ENCODE data around the gene FRMPD2. TPM values are rescaled to one million over a fixed set of nuclear protein-coding genes. Genes with fewer than 3 reads are reported as not detected.

The FRMPD2 gene
- total RNA-seq, 2 experiments from 2014 or later, result not detected

DNA sequence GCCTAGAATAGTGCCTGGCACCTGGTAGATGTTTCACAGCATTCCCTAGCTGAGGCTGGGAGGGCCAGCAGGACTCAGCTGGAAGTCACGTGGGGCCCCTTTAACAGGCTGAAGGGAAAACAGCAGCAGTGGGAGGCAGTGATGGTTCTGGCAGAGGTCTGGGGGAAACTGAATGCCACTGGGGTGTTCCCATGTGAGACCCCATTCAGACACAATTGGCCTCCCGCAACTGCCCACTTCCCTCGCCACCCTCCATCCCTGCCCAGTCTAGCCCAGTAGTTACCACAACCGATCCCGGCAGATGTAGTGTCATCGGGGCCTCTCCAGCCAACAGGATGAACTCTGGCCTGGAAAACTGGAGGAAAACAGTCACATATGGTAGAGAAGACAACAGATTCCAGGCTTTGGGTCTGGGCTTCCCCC is 38.3 kb downstream of the FRMPD2 start:
- Histone ChIP-seq H3K27me3 (ENCODE audit: control insufficient read depth in 1 of 2, insufficient read depth in 2 of 2, low read length in 2 of 2) (no peaks in the 10 kb centered on the region), H3K4me1 (ENCODE audit: insufficient read depth, low read length) (no peaks in the 10 kb centered on the region), H3K36me3 (ENCODE audit: insufficient read depth, low read length) (no peaks in the 10 kb centered on the region), H3K9me3 (ENCODE audit: control insufficient read depth in 1 of 2, insufficient read depth in 1 of 2, low read length in 2 of 2) (no peaks in the 10 kb centered on the region), H3K4me3 (ENCODE audit: low read length) (no peak overlapping the region), H3K27ac (ENCODE audit: low read depth in 1 of 2, low read length in 2 of 2) (no peak overlapping the region)
- no peaks in the 10 kb centered on the region for H3K36me3 Mint-ChIP-seq (ENCODE audit: low read depth)
- CTCF ChIA-PET, result no interaction called here
- no peaks in the 10 kb centered on the region for H3K27me3 Mint-ChIP-seq
- POLR2A ChIA-PET, result no interaction called here
- DNase-seq (no peak), ATAC-seq (ENCODE audit: poor library complexity) (no peak)
- no peak overlapping the region for H3K27ac Mint-ChIP-seq
- intact Hi-C loops (cut with DNase I, micrococcal nuclease), result loop anchor here in 1 of 2 experiments (10.0 kb wide), 1 partner anchor 1681 kb away; the partner anchor contains the start of gene GPRIN2
- H3K4me3 Mint-ChIP-seq, result no peak overlapping the region
- no peaks in the 10 kb centered on the region for H3K4me1 Mint-ChIP-seq (ENCODE audit: low read depth)
- TF ChIP-seq, protein P1, sequence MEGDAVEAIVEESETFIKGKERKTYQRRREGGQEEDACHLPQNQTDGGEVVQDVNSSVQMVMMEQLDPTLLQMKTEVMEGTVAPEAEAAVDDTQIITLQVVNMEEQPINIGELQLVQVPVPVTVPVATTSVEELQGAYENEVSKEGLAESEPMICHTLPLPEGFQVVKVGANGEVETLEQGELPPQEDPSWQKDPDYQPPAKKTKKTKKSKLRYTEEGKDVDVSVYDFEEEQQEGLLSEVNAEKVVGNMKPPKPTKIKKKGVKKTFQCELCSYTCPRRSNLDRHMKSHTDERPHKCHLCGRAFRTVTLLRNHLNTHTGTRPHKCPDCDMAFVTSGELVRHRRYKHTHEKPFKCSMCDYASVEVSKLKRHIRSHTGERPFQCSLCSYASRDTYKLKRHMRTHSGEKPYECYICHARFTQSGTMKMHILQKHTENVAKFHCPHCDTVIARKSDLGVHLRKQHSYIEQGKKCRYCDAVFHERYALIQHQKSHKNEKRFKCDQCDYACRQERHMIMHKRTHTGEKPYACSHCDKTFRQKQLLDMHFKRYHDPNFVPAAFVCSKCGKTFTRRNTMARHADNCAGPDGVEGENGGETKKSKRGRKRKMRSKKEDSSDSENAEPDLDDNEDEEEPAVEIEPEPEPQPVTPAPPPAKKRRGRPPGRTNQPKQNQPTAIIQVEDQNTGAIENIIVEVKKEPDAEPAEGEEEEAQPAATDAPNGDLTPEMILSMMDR (IDR thresholded peaks at IDR 0.05), result no peak
- no peaks in the 10 kb centered on the region for H3K9me3 Mint-ChIP-seq

DNA sequence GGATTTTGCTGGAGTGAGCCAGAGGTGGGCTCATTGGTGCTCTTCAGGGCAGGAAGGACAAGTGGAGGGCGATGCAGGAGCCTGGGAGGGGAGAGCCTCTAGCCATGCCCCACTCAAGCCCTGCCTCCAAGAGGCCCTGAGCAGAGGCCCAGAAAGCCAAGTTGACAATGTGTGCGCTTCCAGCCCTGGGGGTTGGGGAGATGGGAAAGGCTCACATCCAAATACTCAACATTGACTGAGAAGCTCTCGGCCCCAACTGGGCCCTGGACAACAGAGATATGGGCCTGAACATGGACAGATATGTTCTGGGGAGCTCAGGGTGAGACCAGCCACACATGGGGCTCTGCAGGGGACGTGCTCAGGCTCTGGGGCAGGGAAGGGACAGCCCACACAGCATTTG is 39.0 kb downstream of the FRMPD2 start:
- no peaks in the 10 kb centered on the region for H3K27me3 Mint-ChIP-seq
- Histone ChIP-seq H3K27me3 (ENCODE audit: control insufficient read depth in 1 of 2, insufficient read depth in 2 of 2, low read length in 2 of 2) (no peaks in the 10 kb centered on the region), H3K9me3 (ENCODE audit: control insufficient read depth in 1 of 2, insufficient read depth in 1 of 2, low read length in 2 of 2) (no peaks in the 10 kb centered on the region), H3K4me3 (ENCODE audit: low read length) (no peak overlapping the region), H3K27ac (ENCODE audit: low read depth in 1 of 2, low read length in 2 of 2) (no peak overlapping the region), H3K36me3 (ENCODE audit: insufficient read depth, low read length) (no peaks in the 10 kb centered on the region), H3K4me1 (ENCODE audit: insufficient read depth, low read length) (no peaks in the 10 kb centered on the region)
- CTCF ChIA-PET, result no interaction called here
- no peaks in the 10 kb centered on the region for H3K36me3 Mint-ChIP-seq (ENCODE audit: low read depth)
- H3K4me1 Mint-ChIP-seq (ENCODE audit: low read depth), result no peaks in the 10 kb centered on the region
- TF ChIP-seq, protein P1 (IDR thresholded peaks at IDR 0.05), result no peak
- intact Hi-C loops (cut with DNase I, micrococcal nuclease), result loop anchor here in 1 of 2 experiments (10.0 kb wide), 1 partner anchor 1681 kb away; the partner anchor contains the start of gene GPRIN2
- no peak for DNase-seq
- POLR2A ChIA-PET, result no interaction called here
- H3K27ac Mint-ChIP-seq, result no peak overlapping the region
- ATAC-seq (ENCODE audit: poor library complexity), result no peak
- no peak overlapping the region for H3K4me3 Mint-ChIP-seq
- no peaks in the 10 kb centered on the region for H3K9me3 Mint-ChIP-seq

DNA sequence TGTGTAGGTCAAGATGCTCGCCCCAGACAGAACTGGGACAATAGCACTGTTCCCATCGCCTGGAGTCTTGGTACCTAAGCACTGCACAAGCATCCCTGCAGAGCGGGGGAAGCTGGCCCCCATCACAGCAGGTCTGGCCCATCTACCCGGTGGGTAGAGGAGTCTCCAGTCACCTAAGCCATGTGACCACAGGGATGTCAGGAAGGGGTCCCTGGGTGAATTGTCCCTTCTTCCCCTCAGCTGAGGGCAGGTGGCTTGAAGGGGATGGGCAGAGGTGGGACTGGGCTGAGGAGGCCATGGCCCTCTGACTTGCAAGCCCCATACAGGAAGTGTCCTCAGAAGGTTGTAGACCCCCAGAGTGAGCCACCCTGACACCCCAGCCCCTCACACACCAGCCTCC is 39.7 kb downstream of the FRMPD2 start:
- Histone ChIP-seq H3K9me3 (ENCODE audit: control insufficient read depth in 1 of 2, insufficient read depth in 1 of 2, low read length in 2 of 2) (no peaks in the 10 kb centered on the region), H3K36me3 (ENCODE audit: insufficient read depth, low read length) (no peaks in the 10 kb centered on the region), H3K4me1 (ENCODE audit: insufficient read depth, low read length) (no peaks in the 10 kb centered on the region), H3K27me3 (ENCODE audit: control insufficient read depth in 1 of 2, insufficient read depth in 2 of 2, low read length in 2 of 2) (no peaks in the 10 kb centered on the region), H3K27ac (ENCODE audit: low read depth in 1 of 2, low read length in 2 of 2) (no peak overlapping the region), H3K4me3 (ENCODE audit: low read length) (no peak overlapping the region)
- ChIA-PET POLR2A (no interaction called here), CTCF (no interaction called here)
- TF ChIP-seq, protein P1 (IDR thresholded peaks at IDR 0.05), result no peak
- Mint-ChIP-seq H3K4me1 (ENCODE audit: low read depth) (no peaks in the 10 kb centered on the region), H3K27me3 (no peaks in the 10 kb centered on the region), H3K36me3 (ENCODE audit: low read depth) (no peaks in the 10 kb centered on the region), H3K4me3 (no peak overlapping the region), H3K9me3 (no peaks in the 10 kb centered on the region), H3K27ac (no peak overlapping the region)
- intact Hi-C loops (cut with DNase I, micrococcal nuclease), result loop anchor here in 1 of 2 experiments (10.0 kb wide), 1 partner anchor 1680 kb away; the partner anchor contains the start of gene GPRIN2
- DNase-seq (no peak), ATAC-seq (ENCODE audit: poor library complexity) (no peak)

Data from CD4-positive, alpha-beta T cell (primary cell).